Body of pancreas (tissue), 4 donors: Measurements from ENCODE around the gene KRTAP10-11. TPM values are rescaled to one million over a fixed set of nuclear protein-coding genes. Genes with fewer than 3 reads are reported as not detected.

Experiments used
- ATAC-seq: fragments of 150-250 bp; one replicate; pipeline ENCODE4 v1.9.1; 2016
- DNase-seq, 4 donors: peaks; one replicate each; pipeline ENCODE4 v3.0.0-alpha.2; 2019
- H3K27ac ChIP-seq, 4 donors: fragments of 200-600 bp; sonication (generic); 1 replicate in 3 of 4; 2 replicates in 1 of 4; pipeline versions ENCODE4 v1.5.1 to v1.6.1; 2016 to 2019; ENCODE audit warnings: mild to moderate bottlenecking in 1 of 4, mixed read lengths in 1 of 4, moderate library complexity in 1 of 4
- H3K27me3 ChIP-seq, 2 donors: fragments of 200-600 bp; sonication (generic); one replicate each; pipeline ENCODE4 v1.6.0; 2016; ENCODE audit warnings: mild to moderate bottlenecking in 1 of 2
- H3K36me3 ChIP-seq, 2 donors: fragments of 200-600 bp; sonication (generic); replicated peaks in 1 of 2; 2 replicates each; pipeline ENCODE4 v1.5.1; 2016; ENCODE audit warnings: low read depth in 2 of 2; ENCODE audit not compliant: insufficient read depth in 1 of 2
- H3K4me1 ChIP-seq: fragments of 200-600 bp; sonication (generic); one replicate; pipeline ENCODE4 v1.6.0; 2016
- H3K4me3 ChIP-seq, 2 donors: fragments of 200-600 bp; sonication (generic); 1 replicate in 1 of 2; 2 replicates in 1 of 2; pipeline ENCODE4 v1.5.1; 2016 to 2019
- H3K9me3 ChIP-seq, 3 donors: fragments of 200-600 bp; sonication (generic); 1 replicate in 2 of 3; 2 replicates in 1 of 3; pipeline ENCODE4 v1.5.1; 2016
- POLR2A ChIP-seq, 3 donors: fragments of 450-650 bp; IDR thresholded peaks; one replicate each; pipeline ENCODE4 v1.6.1; 2016; ENCODE audit warnings: antibody characterized with exemption in 3 of 3, mild to moderate bottlenecking in 2 of 3
- WGBS, 2 donors: methylation state at CpG; one replicate each; pipeline ENCODE4 v1.1.5; 2017; 5-methylcytosine and 5-hydroxymethylcytosine counted together
- intact Hi-C: fragments of 100-400 bp; cut with DNase I; formaldehyde crosslinking; loops from one replicate; pipeline ENCODE4 v1.15.1; 2023
- total RNA-seq, 2 donors: library from RNA; depleted of rRNA; stranded (reverse); fragments of >200 nt; gene quantifications; one replicate each; pipeline ENCODE4 v1.1.0, GENCODE V29; 2016
- TF ChIP-seq, protein P1 (sequence below), 7 experiments: fragments of 450-650 bp in 4 of 7; fragments of 200-600 bp in 3 of 7; sonication (generic) in 3 of 7; IDR thresholded peaks; one replicate each; pipeline ENCODE4 v1.5.1; 2016 to 2019; ENCODE audit warnings: antibody characterized with exemption in 7 of 7

KRTAP10-11 gene
- total RNA-seq, 2 donors from 2014 or later = not detected

DNA sequence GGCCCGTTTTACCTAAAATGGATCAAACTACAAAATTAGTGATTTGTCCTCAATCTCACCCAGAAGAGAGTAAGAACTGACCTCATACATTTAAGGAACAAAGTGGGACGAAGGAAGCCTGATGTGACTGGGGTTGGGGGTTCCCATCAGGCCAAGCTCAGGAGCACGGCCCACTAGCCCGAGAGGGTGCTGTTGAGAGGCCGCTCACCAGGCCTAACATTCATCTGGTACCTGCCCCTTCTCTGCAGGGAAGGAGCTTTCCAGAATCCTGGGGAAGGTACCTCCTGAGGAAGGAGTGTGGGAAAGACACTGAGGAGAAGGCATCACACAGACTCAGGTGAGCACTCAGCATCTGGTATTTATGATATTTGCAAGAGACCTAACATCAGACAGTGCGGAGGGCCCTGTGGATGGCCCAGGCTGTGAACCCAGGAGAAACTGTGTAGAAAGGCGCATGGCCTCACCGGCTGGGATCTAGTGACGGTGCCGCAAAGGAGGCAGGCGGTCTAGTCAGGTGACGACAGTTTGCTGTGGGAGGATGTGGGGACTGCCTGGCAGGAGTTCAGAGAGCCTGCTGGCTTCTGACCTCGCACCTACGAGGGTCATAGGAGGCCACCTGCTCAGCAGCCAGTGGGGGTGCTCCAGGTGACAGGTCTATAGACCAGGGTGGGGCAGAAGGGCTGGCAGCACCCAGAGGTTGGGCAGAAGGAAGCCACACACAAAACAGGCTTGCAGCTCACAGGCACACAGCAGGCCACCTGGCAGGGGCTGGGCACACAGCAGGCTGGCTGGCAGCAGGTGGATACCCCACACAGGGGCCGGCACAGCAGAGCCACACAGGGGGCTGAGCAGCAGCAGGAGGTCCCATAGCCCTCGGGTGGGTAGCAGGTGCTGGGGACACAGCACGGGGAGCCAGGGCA is 7.7 kb downstream of the KRTAP10-11 start:
- no peaks in the 10 kb centered on the region for H3K36me3 ChIP-seq
- H3K27ac ChIP-seq = no peak overlapping the region
- TF ChIP-seq, protein P1, sequence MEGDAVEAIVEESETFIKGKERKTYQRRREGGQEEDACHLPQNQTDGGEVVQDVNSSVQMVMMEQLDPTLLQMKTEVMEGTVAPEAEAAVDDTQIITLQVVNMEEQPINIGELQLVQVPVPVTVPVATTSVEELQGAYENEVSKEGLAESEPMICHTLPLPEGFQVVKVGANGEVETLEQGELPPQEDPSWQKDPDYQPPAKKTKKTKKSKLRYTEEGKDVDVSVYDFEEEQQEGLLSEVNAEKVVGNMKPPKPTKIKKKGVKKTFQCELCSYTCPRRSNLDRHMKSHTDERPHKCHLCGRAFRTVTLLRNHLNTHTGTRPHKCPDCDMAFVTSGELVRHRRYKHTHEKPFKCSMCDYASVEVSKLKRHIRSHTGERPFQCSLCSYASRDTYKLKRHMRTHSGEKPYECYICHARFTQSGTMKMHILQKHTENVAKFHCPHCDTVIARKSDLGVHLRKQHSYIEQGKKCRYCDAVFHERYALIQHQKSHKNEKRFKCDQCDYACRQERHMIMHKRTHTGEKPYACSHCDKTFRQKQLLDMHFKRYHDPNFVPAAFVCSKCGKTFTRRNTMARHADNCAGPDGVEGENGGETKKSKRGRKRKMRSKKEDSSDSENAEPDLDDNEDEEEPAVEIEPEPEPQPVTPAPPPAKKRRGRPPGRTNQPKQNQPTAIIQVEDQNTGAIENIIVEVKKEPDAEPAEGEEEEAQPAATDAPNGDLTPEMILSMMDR (IDR thresholded peaks at IDR 0.05) = no peak
- TF ChIP-seq POLR2A (IDR thresholded peaks at IDR 0.05) = no peak
- ATAC-seq (no peak), DNase-seq (peak in 1 of 4 donors; percentile 14)
- H3K4me3 ChIP-seq = no peak overlapping the region
- intact Hi-C loops = no loop called here
- no peaks in the 10 kb centered on the region for H3K27me3 ChIP-seq
- peaks cover 0 to 6% (median 0%) of the 10 kb centered on the region in 3 donors for H3K9me3 ChIP-seq
- H3K4me1 ChIP-seq = no peaks in the 10 kb centered on the region
- WGBS, 2 donors = 65 to 77% methylated on average over 15 to 17 of the region's 17 CpGs

GRCh38 chr21:44654576-44655175 is 8.5 kb downstream of the KRTAP10-11 start, which contains the start of gene KRTAP12-4:
TSS of gene KRTAP12-4 (minus strand) at chr21:44654659. CDS start at chr21:44654614, 45 bp downstream.
- no peak for DNase-seq
- Histone ChIP-seq H3K27me3 (no peaks in the 10 kb centered on the region), H3K4me3 (no peak within 1 kb of the TSS), H3K36me3 (no peaks in the 10 kb centered on the region), H3K4me1 (no peaks in the 10 kb centered on the region), H3K9me3 (peaks cover 0 to 6% (median 0%) of the 10 kb centered on the region in 3 donors), H3K27ac (no peak within 1 kb of the TSS)
- TF ChIP-seq, protein P1 (IDR thresholded peaks at IDR 0.05) = no peak
- no peak for TF ChIP-seq POLR2A (IDR thresholded peaks at IDR 0.05)
- intact Hi-C loops = no loop called here
- no peak for ATAC-seq
- WGBS, 2 donors = 45 to 51% methylated on average over 7 to 8 of the region's 9 CpGs

GRCh38 chr21:44656868-44657267 is 10.7 kb downstream of the KRTAP10-11 start:
- Histone ChIP-seq H3K36me3 (no peaks in the 10 kb centered on the region), H3K4me3 (no peak overlapping the region), H3K27ac (no peak overlapping the region), H3K4me1 (no peaks in the 10 kb centered on the region), H3K9me3 (peaks cover 0 to 6% (median 0%) of the 10 kb centered on the region in 3 donors), H3K27me3 (no peaks in the 10 kb centered on the region)
- intact Hi-C loops = no loop called here
- TF ChIP-seq POLR2A (IDR thresholded peaks at IDR 0.05) = no peak
- TF ChIP-seq, protein P1 (IDR thresholded peaks at IDR 0.05) = no peak
- ATAC-seq (no peak), DNase-seq (no peak)
- WGBS, 2 donors = 21 to 29% methylated on average over 1 of the region's 1 CpG

DNA sequence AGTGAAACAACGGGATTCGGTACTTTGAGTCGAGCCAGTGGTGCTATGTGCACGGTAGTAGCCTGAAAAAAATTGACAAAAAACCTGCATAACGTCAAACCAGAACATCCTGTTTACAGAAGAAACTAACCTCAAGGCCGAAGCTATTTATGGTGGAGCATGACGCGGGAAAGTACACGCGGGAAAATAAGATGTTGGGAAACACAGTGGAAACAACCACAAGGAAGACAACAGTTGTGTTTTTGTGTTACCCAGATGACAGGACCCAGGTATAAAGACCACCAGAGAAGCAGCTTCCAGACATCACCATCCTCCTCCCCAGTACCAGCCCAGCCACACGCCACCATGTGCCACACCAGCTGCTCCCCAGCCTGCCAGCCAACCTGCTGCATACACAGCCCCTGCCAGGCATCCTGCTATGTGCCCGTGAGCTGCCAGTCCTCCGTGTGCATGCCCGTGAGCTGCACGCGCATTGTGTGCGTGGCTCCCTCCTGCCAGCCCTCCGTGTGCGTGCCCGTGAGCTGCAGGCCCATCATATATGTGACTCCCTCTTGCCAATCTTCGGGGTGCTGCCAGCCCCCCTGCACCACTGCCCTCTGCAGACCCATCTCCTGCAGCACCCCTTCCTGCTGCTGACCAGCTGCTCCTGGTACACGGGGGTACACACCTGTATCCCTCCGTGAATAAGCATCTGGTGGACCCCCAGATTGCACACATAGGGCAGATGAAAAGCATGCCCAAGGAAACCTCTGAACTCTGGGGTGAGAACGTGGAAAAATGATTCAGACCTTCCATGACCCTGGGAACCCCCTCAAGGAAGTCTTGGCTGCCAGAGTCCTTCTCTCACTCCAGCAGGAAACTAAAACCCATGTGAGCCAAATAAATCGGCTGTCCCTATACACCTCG is 11.7 kb downstream of the KRTAP10-11 start, which contains the start of gene KRTAP12-3:
TSS of gene KRTAP12-3 (plus strand) at position 298 of the 906 bp plus-strand sequence. CDS start at position 346, 48 bp downstream.
- H3K4me3 ChIP-seq = no peak within 1 kb of the TSS
- no peak for ATAC-seq
- no peak for DNase-seq
- H3K36me3 ChIP-seq = no peaks in the 10 kb centered on the region
- peaks cover 0 to 6% (median 4%) of the 10 kb centered on the region in 3 donors for H3K9me3 ChIP-seq
- WGBS, 2 donors = 66 to 69% methylated on average over 24 to 26 of the region's 26 CpGs
- no peak within 1 kb of the TSS for H3K27ac ChIP-seq
- intact Hi-C loops = no loop called here
- H3K4me1 ChIP-seq = no peaks in the 10 kb centered on the region
- no peaks in the 10 kb centered on the region for H3K27me3 ChIP-seq
- no peak for TF ChIP-seq POLR2A (IDR thresholded peaks at IDR 0.05)
- TF ChIP-seq, protein P1 (IDR thresholded peaks at IDR 0.05) = no peak
